ENCODE results near the gene DRG2. TPM values are rescaled to one million over a fixed set of nuclear protein-coding genes. Genes with fewer than 3 reads are reported as not detected.

Gene DRG2
- total and polyA plus RNA-seq, 4 donors = 20.6 to 41.8 (median 33.8) TPM

GRCh38 chr17:18043491-18043890, 44.3 kb upstream of the DRG2 start:
- no peaks in the 10 kb centered on the region for H3K9me3 ChIP-seq (ENCODE audit: control insufficient read depth, insufficient read depth, low read length)
- H3K27ac ChIP-seq (ENCODE audit: low read depth, low read length) = no peak overlapping the region
- WGBS (ENCODE audit: insufficient coverage) = 43% methylated on average over 1 of the region's 1 CpG
- H3K27me3 ChIP-seq (ENCODE audit: control insufficient read depth, insufficient read depth, low read length) = no peaks in the 10 kb centered on the region
- H3K36me3 ChIP-seq (ENCODE audit: control insufficient read depth, insufficient read depth, low read length) = peaks cover 23% of the 10 kb centered on the region
- H3K4me1 ChIP-seq (ENCODE audit: control insufficient read depth, insufficient read depth, low read length) = peaks cover 16% of the 10 kb centered on the region
- no peak overlapping the region for H3K4me3 ChIP-seq (ENCODE audit: low read depth, low read length)
- peak in 2 of 6 donors; percentile 47 to 71 for DNase-seq (ENCODE audit: low read depth in 4 of 6, low spot score in 6 of 6)

- DNase-seq (ENCODE audit: low read depth in 4 of 6, low spot score in 6 of 6) = no peak
- no peak overlapping the region for H3K27ac ChIP-seq (ENCODE audit: low read depth, low read length)
- H3K27me3 ChIP-seq (ENCODE audit: control insufficient read depth, insufficient read depth, low read length) = no peaks in the 10 kb centered on the region
- H3K36me3 ChIP-seq (ENCODE audit: control insufficient read depth, insufficient read depth, low read length) = peaks cover 23% of the 10 kb centered on the region
- no peak overlapping the region for H3K4me3 ChIP-seq (ENCODE audit: low read depth, low read length)
- WGBS (ENCODE audit: insufficient coverage) = 83% methylated on average over 3 of the region's 3 CpGs
- H3K9me3 ChIP-seq (ENCODE audit: control insufficient read depth, insufficient read depth, low read length) = no peaks in the 10 kb centered on the region
- peaks cover 13% of the 10 kb centered on the region for H3K4me1 ChIP-seq (ENCODE audit: control insufficient read depth, insufficient read depth, low read length)
Measured at GRCh38 chr17:18044609-18045008, 43.1 kb upstream of the DRG2 start.

GRCh38 chr17:18045691-18046350, 41.9 kb upstream of the DRG2 start:
- no peak for DNase-seq (ENCODE audit: low read depth in 4 of 6, low spot score in 6 of 6)
- Histone ChIP-seq H3K4me1 (ENCODE audit: control insufficient read depth, insufficient read depth, low read length) (peaks cover 3% of the 10 kb centered on the region), H3K36me3 (ENCODE audit: control insufficient read depth, insufficient read depth, low read length) (peaks cover 26% of the 10 kb centered on the region)

GRCh38 chr17:18055597-18055996, 32.2 kb upstream of the DRG2 start:
- Histone ChIP-seq H3K27me3 (ENCODE audit: control insufficient read depth, insufficient read depth, low read length) (no peaks in the 10 kb centered on the region), H3K4me1 (ENCODE audit: control insufficient read depth, insufficient read depth, low read length) (no peaks in the 10 kb centered on the region), H3K9me3 (ENCODE audit: control insufficient read depth, insufficient read depth, low read length) (no peaks in the 10 kb centered on the region), H3K36me3 (ENCODE audit: control insufficient read depth, insufficient read depth, low read length) (peaks cover 44% of the 10 kb centered on the region), H3K4me3 (ENCODE audit: low read depth, low read length) (no peak overlapping the region), H3K27ac (ENCODE audit: low read depth, low read length) (no peak overlapping the region)
- WGBS (ENCODE audit: insufficient coverage) = 100% methylated on average over 2 of the region's 6 CpGs
- DNase-seq (ENCODE audit: low read depth in 4 of 6, low spot score in 6 of 6) = no peak

More at GRCh38 chr17:18045691-18046350, 41.9 kb upstream of the DRG2 start:
- Histone ChIP-seq H3K4me3 (ENCODE audit: low read depth, low read length) (no peak overlapping the region), H3K9me3 (ENCODE audit: control insufficient read depth, insufficient read depth, low read length) (no peaks in the 10 kb centered on the region), H3K27me3 (ENCODE audit: control insufficient read depth, insufficient read depth, low read length) (no peaks in the 10 kb centered on the region), H3K27ac (ENCODE audit: low read depth, low read length) (no peak overlapping the region)
- 76% methylated on average over 2 of the region's 3 CpGs for WGBS (ENCODE audit: insufficient coverage)

- Histone ChIP-seq H3K4me3 (ENCODE audit: low read depth, low read length) (no peak overlapping the region), H3K36me3 (ENCODE audit: control insufficient read depth, insufficient read depth, low read length) (peaks cover 47% of the 10 kb centered on the region), H3K27ac (ENCODE audit: low read depth, low read length) (no peak overlapping the region), H3K27me3 (ENCODE audit: control insufficient read depth, insufficient read depth, low read length) (no peaks in the 10 kb centered on the region), H3K9me3 (ENCODE audit: control insufficient read depth, insufficient read depth, low read length) (no peaks in the 10 kb centered on the region), H3K4me1 (ENCODE audit: control insufficient read depth, insufficient read depth, low read length) (no peaks in the 10 kb centered on the region)
- no peak for DNase-seq (ENCODE audit: low read depth in 4 of 6, low spot score in 6 of 6)
- 75% methylated on average over 2 of the region's 3 CpGs for WGBS (ENCODE audit: insufficient coverage)
Measured at GRCh38 chr17:18056214-18056613, 31.5 kb upstream of the DRG2 start.

GRCh38 chr17:18059283-18059682, 28.5 kb upstream of the DRG2 start:
- Histone ChIP-seq H3K36me3 (ENCODE audit: control insufficient read depth, insufficient read depth, low read length) (peaks cover 55% of the 10 kb centered on the region), H3K4me1 (ENCODE audit: control insufficient read depth, insufficient read depth, low read length) (no peaks in the 10 kb centered on the region)

GRCh38 chr17:18064053-18064452, 23.7 kb upstream of the DRG2 start:
- Histone ChIP-seq H3K36me3 (ENCODE audit: control insufficient read depth, insufficient read depth, low read length) (peaks cover 42% of the 10 kb centered on the region), H3K4me1 (ENCODE audit: control insufficient read depth, insufficient read depth, low read length) (no peaks in the 10 kb centered on the region)
- 80% methylated on average over 1 of the region's 2 CpGs for WGBS (ENCODE audit: insufficient coverage)

More at GRCh38 chr17:18059283-18059682, 28.5 kb upstream of the DRG2 start:
- no peak for DNase-seq (ENCODE audit: low read depth in 4 of 6, low spot score in 6 of 6)
- Histone ChIP-seq H3K9me3 (ENCODE audit: control insufficient read depth, insufficient read depth, low read length) (no peaks in the 10 kb centered on the region), H3K4me3 (ENCODE audit: low read depth, low read length) (no peak overlapping the region), H3K27me3 (ENCODE audit: control insufficient read depth, insufficient read depth, low read length) (no peaks in the 10 kb centered on the region), H3K27ac (ENCODE audit: low read depth, low read length) (no peak overlapping the region)
- 78% methylated on average over 4 of the region's 5 CpGs for WGBS (ENCODE audit: insufficient coverage)

GRCh38 chr17:18065546-18065945, 22.2 kb upstream of the DRG2 start:
- 92% methylated on average over 11 of the region's 11 CpGs for WGBS (ENCODE audit: insufficient coverage)

More at GRCh38 chr17:18064053-18064452, 23.7 kb upstream of the DRG2 start:
- Histone ChIP-seq H3K27me3 (ENCODE audit: control insufficient read depth, insufficient read depth, low read length) (no peaks in the 10 kb centered on the region), H3K9me3 (ENCODE audit: control insufficient read depth, insufficient read depth, low read length) (no peaks in the 10 kb centered on the region), H3K4me3 (ENCODE audit: low read depth, low read length) (no peak overlapping the region), H3K27ac (ENCODE audit: low read depth, low read length) (no peak overlapping the region)
- DNase-seq (ENCODE audit: low read depth in 4 of 6, low spot score in 6 of 6) = no peak

GRCh38 chr17:18066866-18067265, 20.9 kb upstream of the DRG2 start:
- Histone ChIP-seq H3K4me1 (ENCODE audit: control insufficient read depth, insufficient read depth, low read length) (no peaks in the 10 kb centered on the region), H3K27ac (ENCODE audit: low read depth, low read length) (no peak overlapping the region), H3K27me3 (ENCODE audit: control insufficient read depth, insufficient read depth, low read length) (no peaks in the 10 kb centered on the region), H3K9me3 (ENCODE audit: control insufficient read depth, insufficient read depth, low read length) (no peaks in the 10 kb centered on the region), H3K36me3 (ENCODE audit: control insufficient read depth, insufficient read depth, low read length) (peaks cover 23% of the 10 kb centered on the region), H3K4me3 (ENCODE audit: low read depth, low read length) (no peak overlapping the region)
- 100% methylated on average over 3 of the region's 4 CpGs for WGBS (ENCODE audit: insufficient coverage)
- DNase-seq (ENCODE audit: low read depth in 4 of 6, low spot score in 6 of 6) = no peak

More at GRCh38 chr17:18065546-18065945, 22.2 kb upstream of the DRG2 start:
- DNase-seq (ENCODE audit: low read depth in 4 of 6, low spot score in 6 of 6) = no peak
- H3K27ac ChIP-seq (ENCODE audit: low read depth, low read length) = no peak overlapping the region
- no peaks in the 10 kb centered on the region for H3K27me3 ChIP-seq (ENCODE audit: control insufficient read depth, insufficient read depth, low read length)
- H3K4me3 ChIP-seq (ENCODE audit: low read depth, low read length) = no peak overlapping the region
- no peaks in the 10 kb centered on the region for H3K4me1 ChIP-seq (ENCODE audit: control insufficient read depth, insufficient read depth, low read length)
- H3K9me3 ChIP-seq (ENCODE audit: control insufficient read depth, insufficient read depth, low read length) = no peaks in the 10 kb centered on the region
- peaks cover 31% of the 10 kb centered on the region for H3K36me3 ChIP-seq (ENCODE audit: control insufficient read depth, insufficient read depth, low read length)

GRCh38 chr17:18069101-18069500, 18.6 kb upstream of the DRG2 start:
- WGBS (ENCODE audit: insufficient coverage) = no CpG with 5 or more reads among the region's 2 CpGs
- H3K36me3 ChIP-seq (ENCODE audit: control insufficient read depth, insufficient read depth, low read length) = peaks cover 11% of the 10 kb centered on the region
- H3K27me3 ChIP-seq (ENCODE audit: control insufficient read depth, insufficient read depth, low read length) = no peaks in the 10 kb centered on the region
- no peaks in the 10 kb centered on the region for H3K9me3 ChIP-seq (ENCODE audit: control insufficient read depth, insufficient read depth, low read length)
- H3K4me3 ChIP-seq (ENCODE audit: low read depth, low read length) = no peak overlapping the region
- no peak for DNase-seq (ENCODE audit: low read depth in 4 of 6, low spot score in 6 of 6)
- no peaks in the 10 kb centered on the region for H3K4me1 ChIP-seq (ENCODE audit: control insufficient read depth, insufficient read depth, low read length)
- H3K27ac ChIP-seq (ENCODE audit: low read depth, low read length) = no peak overlapping the region

Data from spinal cord (tissue), 10 donors.